CD4-positive, alpha-beta memory T cell (primary cell): ENCODE data around the gene GNA14. TPM values are rescaled to one million over a fixed set of nuclear protein-coding genes. Genes with fewer than 3 reads are reported as not detected.

ENCODE experiments used
- CTCF ChIA-PET: fragments of 350-600 bp; sonication (Branson Sonifier 250); formaldehyde crosslinking; loops from one replicate; lab custom pipeline; 2021; ENCODE audit warnings: inconsistent platforms; ENCODE audit not compliant: partially characterized antibody; lab: Charles Lee
- POLR2A ChIA-PET: fragments of 350-600 bp; sonication (Branson Sonifier 250); formaldehyde crosslinking; loops from one replicate; lab custom pipeline; 2021; ENCODE audit not compliant: partially characterized antibody; lab: Charles Lee
- DNase-seq, 5 donors: peaks; one replicate each; pipeline versions ENCODE4 v3.0.0 to v3.0.0-alpha.2; 2020 to 2022; ENCODE audit warnings: mixed read lengths in 1 of 5
- H3K27ac ChIP-seq: one replicate; pipeline ENCODE4 v1.7.0; 2013; ENCODE audit warnings: low read depth, low read length
- H3K27me3 ChIP-seq: 2 replicates; pipeline ENCODE4 v1.7.0; 2013; ENCODE audit warnings: mild to moderate bottlenecking, low read length, moderate library complexity; ENCODE audit not compliant: insufficient read depth
- H3K36me3 ChIP-seq: 2 replicates; pipeline ENCODE4 v1.7.0; 2013; ENCODE audit warnings: mild to moderate bottlenecking, low read length, moderate library complexity; ENCODE audit not compliant: insufficient read depth
- H3K4me1 ChIP-seq: 2 replicates; pipeline ENCODE4 v1.7.0; 2013; ENCODE audit warnings: mild to moderate bottlenecking, low read length, moderate library complexity; ENCODE audit not compliant: insufficient read depth
- H3K4me3 ChIP-seq, 2 donors: one replicate each; pipeline ENCODE4 v1.7.0; 2013; ENCODE audit warnings: low read length in 2 of 2, mild to moderate bottlenecking in 1 of 2
- H3K9me3 ChIP-seq, 2 donors: one replicate each; pipeline ENCODE4 v1.7.0; 2013; ENCODE audit warnings: low read length in 2 of 2, control low read depth in 1 of 2; ENCODE audit not compliant: control insufficient read depth in 1 of 2
- H3K27ac Mint-ChIP-seq, 7 donors: one replicate each; pipeline ENCODE4 v1.8.0; 2020 to 2021; ENCODE audit warnings: mixed read lengths in 7 of 7, mild to moderate bottlenecking in 6 of 7, inconsistent platforms in 3 of 7, moderate library complexity in 3 of 7
- H3K27me3 Mint-ChIP-seq, 2 donors: one replicate each; pipeline ENCODE4 v1.8.0; 2020 to 2021; ENCODE audit warnings: mixed read lengths in 2 of 2
- H3K36me3 Mint-ChIP-seq, 2 donors: one replicate each; pipeline ENCODE4 v1.8.0; 2020 to 2021; ENCODE audit warnings: mixed read lengths in 2 of 2, inconsistent platforms in 1 of 2, mild to moderate bottlenecking in 1 of 2
- H3K4me1 Mint-ChIP-seq, 4 donors: one replicate each; pipeline ENCODE4 v1.8.0; 2020 to 2021; ENCODE audit warnings: mixed read lengths in 4 of 4, mild to moderate bottlenecking in 1 of 4
- H3K4me3 Mint-ChIP-seq, 8 donors: one replicate each; pipeline ENCODE4 v1.8.0; 2020 to 2021; ENCODE audit warnings: mixed read lengths in 8 of 8, mild to moderate bottlenecking in 7 of 8, moderate library complexity in 6 of 8, inconsistent platforms in 3 of 8
- H3K9me3 Mint-ChIP-seq, 8 donors: one replicate each; pipeline ENCODE4 v1.8.0; 2020 to 2021; ENCODE audit warnings: mixed read lengths in 8 of 8, mild to moderate bottlenecking in 5 of 8, inconsistent platforms in 3 of 8, moderate library complexity in 1 of 8
- intact Hi-C: fragments of 100-400 bp; cut with micrococcal nuclease; formaldehyde crosslinking; loops from one replicate; pipeline ENCODE4 v1.15.1; 2023
- polyA plus RNA-seq, 2 donors: library from polyadenylated mRNA; unstranded; fragments of 300-500 nt; fragmentation: Illumina TruSeq; gene quantifications; one replicate each; pipeline ENCODE4 v1.2.3, GENCODE V29; 2021
- total RNA-seq, 2 experiments: library from RNA; stranded (reverse); gene quantifications; one replicate each; pipeline ENCODE4 v1.2.3, GENCODE V29; 2021

GNA14 gene
- total and polyA plus RNA-seq, 4 experiments from 2014 or later = not detected

GRCh38 chr9:77472646-77473045 is 175.5 kb downstream of the GNA14 start:
- Histone ChIP-seq H3K36me3 (no peaks in the 10 kb centered on the region), H3K4me1 (peaks cover 18% of the 10 kb centered on the region), H3K9me3 (no peaks in the 10 kb centered on the region), H3K27ac (no peak overlapping the region), H3K4me3 (no peak overlapping the region), H3K27me3 (no peaks in the 10 kb centered on the region)
- Mint-ChIP-seq H3K4me1 (peaks cover 15 to 21% (median 19%) of the 10 kb centered on the region in 4 donors), H3K4me3 (no peak overlapping the region), H3K27me3 (peaks cover 0 to 3% of the 10 kb centered on the region in 2 donors), H3K9me3 (peaks cover 0 to 9% (median 0%) of the 10 kb centered on the region in 8 donors), H3K36me3 (no peaks in the 10 kb centered on the region), H3K27ac (peak overlapping the region in 1 of 7 donors; percentile 58)
- ChIA-PET CTCF (interaction anchor here (1.5 kb wide), 1 partner anchor 15 kb away, joined by 15 read pairs; no protein-coding TSS in a partner anchor), POLR2A (no interaction called here)
- no peak for DNase-seq
- intact Hi-C loops = no loop called here

GRCh38 chr9:77471572-77471971 is 176.6 kb downstream of the GNA14 start:
- peaks cover 0 to 6% (median under 1%) of the 10 kb centered on the region in 8 donors for H3K9me3 Mint-ChIP-seq
- H3K27ac Mint-ChIP-seq = no peak overlapping the region
- H3K36me3 ChIP-seq = no peaks in the 10 kb centered on the region
- ChIA-PET CTCF (interaction anchor here (1.1 kb wide), 1 partner anchor 17 kb away, joined by 5 read pairs; no protein-coding TSS in a partner anchor), POLR2A (no interaction called here)
- H3K27me3 ChIP-seq = no peaks in the 10 kb centered on the region
- no peak overlapping the region for H3K4me3 Mint-ChIP-seq
- H3K4me1 Mint-ChIP-seq = peaks cover 11 to 18% (median 12%) of the 10 kb centered on the region in 4 donors
- no peak for DNase-seq
- H3K27ac ChIP-seq = no peak overlapping the region
- H3K9me3 ChIP-seq = no peaks in the 10 kb centered on the region
- no peak overlapping the region for H3K4me3 ChIP-seq
- peaks cover 10% of the 10 kb centered on the region for H3K4me1 ChIP-seq
- peaks cover under 1 to 8% of the 10 kb centered on the region in 2 donors for H3K27me3 Mint-ChIP-seq
- no peaks in the 10 kb centered on the region for H3K36me3 Mint-ChIP-seq
- intact Hi-C loops = no loop called here

- Mint-ChIP-seq H3K4me3 (no peak overlapping the region), H3K9me3 (peaks cover 0 to 6% (median 1%) of the 10 kb centered on the region in 8 donors), H3K27me3 (peaks cover 6 to 10% of the 10 kb centered on the region in 2 donors), H3K36me3 (no peaks in the 10 kb centered on the region), H3K27ac (no peak overlapping the region), H3K4me1 (no peaks in the 10 kb centered on the region)
- POLR2A ChIA-PET = interaction anchor here (0.6 kb wide), 1 partner anchor 16 kb away, joined by 3 read pairs; no protein-coding TSS in a partner anchor
- H3K4me1 ChIP-seq = no peaks in the 10 kb centered on the region
- H3K27me3 ChIP-seq = no peaks in the 10 kb centered on the region
- H3K36me3 ChIP-seq = no peaks in the 10 kb centered on the region
- CTCF ChIA-PET = interaction anchor here (5.2 kb wide), 1 partner anchor 13 kb away, joined by 57 read pairs; no protein-coding TSS in a partner anchor
- H3K27ac ChIP-seq = no peak overlapping the region
- H3K4me3 ChIP-seq = no peak overlapping the region
- intact Hi-C loops = no loop called here
- no peaks in the 10 kb centered on the region for H3K9me3 ChIP-seq
- no peak for DNase-seq
Measured at GRCh38 chr9:77469515-77470231, 178.4 kb downstream of the GNA14 start.

- Mint-ChIP-seq H3K9me3 (peaks cover 0 to 3% (median 0%) of the 10 kb centered on the region in 8 donors), H3K27me3 (peaks cover 6 to 11% of the 10 kb centered on the region in 2 donors)
Measured at GRCh38 chr9:77464661-77465060, 183.5 kb downstream of the GNA14 start.

GRCh38 chr9:77463151-77463550 is 185.0 kb downstream of the GNA14 start:
- Histone ChIP-seq H3K9me3 (no peaks in the 10 kb centered on the region), H3K27ac (no peak overlapping the region), H3K27me3 (no peaks in the 10 kb centered on the region), H3K36me3 (no peaks in the 10 kb centered on the region), H3K4me1 (no peaks in the 10 kb centered on the region), H3K4me3 (no peak overlapping the region)
- Mint-ChIP-seq H3K4me3 (no peak overlapping the region), H3K27me3 (peaks cover 6 to 8% of the 10 kb centered on the region in 2 donors), H3K4me1 (peaks cover 0 to 2% (median under 1%) of the 10 kb centered on the region in 4 donors), H3K27ac (no peak overlapping the region), H3K36me3 (no peaks in the 10 kb centered on the region), H3K9me3 (peaks cover 0 to 3% (median 0%) of the 10 kb centered on the region in 8 donors)
- DNase-seq = no peak
- intact Hi-C loops = no loop called here
- POLR2A ChIA-PET = no interaction called here
- CTCF ChIA-PET = no interaction called here

More at GRCh38 chr9:77464661-77465060, 183.5 kb downstream of the GNA14 start:
- Histone ChIP-seq H3K27me3 (no peaks in the 10 kb centered on the region), H3K4me3 (no peak overlapping the region), H3K4me1 (no peaks in the 10 kb centered on the region), H3K9me3 (no peaks in the 10 kb centered on the region), H3K36me3 (no peaks in the 10 kb centered on the region), H3K27ac (no peak overlapping the region)
- POLR2A ChIA-PET = no interaction called here
- intact Hi-C loops = no loop called here
- no peak for DNase-seq
- CTCF ChIA-PET = interaction anchor here (5.2 kb wide), 1 partner anchor 8 kb away, joined by 57 read pairs; no protein-coding TSS in a partner anchor
- Mint-ChIP-seq H3K27ac (no peak overlapping the region), H3K4me3 (no peak overlapping the region), H3K36me3 (no peaks in the 10 kb centered on the region), H3K4me1 (no peaks in the 10 kb centered on the region)

GRCh38 chr9:77462066-77462465 is 186.1 kb downstream of the GNA14 start:
- no peaks in the 10 kb centered on the region for H3K36me3 ChIP-seq
- no peak overlapping the region for H3K4me3 Mint-ChIP-seq

GRCh38 chr9:77460938-77461337 is 187.2 kb downstream of the GNA14 start:
- Histone ChIP-seq H3K27ac (no peak overlapping the region), H3K4me1 (no peaks in the 10 kb centered on the region), H3K9me3 (no peaks in the 10 kb centered on the region), H3K36me3 (no peaks in the 10 kb centered on the region), H3K27me3 (no peaks in the 10 kb centered on the region), H3K4me3 (no peak overlapping the region)
- Mint-ChIP-seq H3K4me3 (no peak overlapping the region), H3K4me1 (peaks cover 5 to 10% (median 8%) of the 10 kb centered on the region in 4 donors), H3K36me3 (no peaks in the 10 kb centered on the region), H3K27ac (no peak overlapping the region), H3K9me3 (no peaks in the 10 kb centered on the region), H3K27me3 (peaks cover 2 to 5% of the 10 kb centered on the region in 2 donors)
- intact Hi-C loops = no loop called here
- DNase-seq = no peak
- POLR2A ChIA-PET = no interaction called here
- CTCF ChIA-PET = interaction anchor here (0.7 to 1.2 kb wide), 3 partner anchors 13 to 27 kb away, joined by 3 read pairs; no protein-coding TSS in a partner anchor

More at GRCh38 chr9:77462066-77462465, 186.1 kb downstream of the GNA14 start:
- no peak for DNase-seq
- H3K9me3 Mint-ChIP-seq = peaks cover 0 to 3% (median 0%) of the 10 kb centered on the region in 8 donors
- Histone ChIP-seq H3K27me3 (no peaks in the 10 kb centered on the region), H3K4me3 (no peak overlapping the region), H3K4me1 (no peaks in the 10 kb centered on the region), H3K9me3 (no peaks in the 10 kb centered on the region), H3K27ac (no peak overlapping the region)
- H3K4me1 Mint-ChIP-seq = peaks cover 3 to 7% (median 5%) of the 10 kb centered on the region in 4 donors
- H3K27me3 Mint-ChIP-seq = peaks cover 4 to 7% of the 10 kb centered on the region in 2 donors
- ChIA-PET POLR2A (no interaction called here), CTCF (no interaction called here)
- no peaks in the 10 kb centered on the region for H3K36me3 Mint-ChIP-seq
- intact Hi-C loops = no loop called here
- no peak overlapping the region for H3K27ac Mint-ChIP-seq
